ENCODE data around the gene GRID1.

GRID1 gene

DNA sequence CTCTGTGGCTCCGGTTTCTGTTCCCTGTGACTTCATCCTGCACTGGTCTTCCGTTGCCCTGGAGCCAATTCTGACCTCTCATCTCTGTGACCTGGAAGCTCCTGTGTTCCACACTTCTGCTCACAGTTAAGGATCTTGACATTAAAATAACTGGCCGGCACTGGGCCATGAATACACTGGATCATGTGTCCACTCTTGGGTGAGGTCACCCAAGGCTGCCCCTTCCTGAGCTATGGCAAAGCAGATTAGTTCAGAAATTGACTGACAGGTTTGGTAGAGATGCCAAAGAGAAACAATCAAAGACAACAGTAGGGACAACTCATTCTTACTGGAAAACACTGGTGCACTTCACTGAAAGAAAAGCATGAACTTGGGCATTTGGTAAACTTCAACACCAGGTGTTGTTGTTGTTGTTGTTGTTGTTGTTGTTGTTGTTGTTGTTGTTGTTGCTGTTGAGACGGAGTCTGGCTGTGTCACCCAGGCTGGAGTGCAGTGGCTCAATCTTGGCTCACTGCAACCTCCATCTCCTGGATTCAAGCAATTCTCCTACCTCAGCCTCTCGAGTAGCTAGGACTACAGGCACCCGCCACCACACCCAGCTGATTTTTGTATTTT lies 36.7 kb upstream of the GRID1 start:
- no peak for ATAC-seq (ENCODE audit: low read depth)

DNA sequence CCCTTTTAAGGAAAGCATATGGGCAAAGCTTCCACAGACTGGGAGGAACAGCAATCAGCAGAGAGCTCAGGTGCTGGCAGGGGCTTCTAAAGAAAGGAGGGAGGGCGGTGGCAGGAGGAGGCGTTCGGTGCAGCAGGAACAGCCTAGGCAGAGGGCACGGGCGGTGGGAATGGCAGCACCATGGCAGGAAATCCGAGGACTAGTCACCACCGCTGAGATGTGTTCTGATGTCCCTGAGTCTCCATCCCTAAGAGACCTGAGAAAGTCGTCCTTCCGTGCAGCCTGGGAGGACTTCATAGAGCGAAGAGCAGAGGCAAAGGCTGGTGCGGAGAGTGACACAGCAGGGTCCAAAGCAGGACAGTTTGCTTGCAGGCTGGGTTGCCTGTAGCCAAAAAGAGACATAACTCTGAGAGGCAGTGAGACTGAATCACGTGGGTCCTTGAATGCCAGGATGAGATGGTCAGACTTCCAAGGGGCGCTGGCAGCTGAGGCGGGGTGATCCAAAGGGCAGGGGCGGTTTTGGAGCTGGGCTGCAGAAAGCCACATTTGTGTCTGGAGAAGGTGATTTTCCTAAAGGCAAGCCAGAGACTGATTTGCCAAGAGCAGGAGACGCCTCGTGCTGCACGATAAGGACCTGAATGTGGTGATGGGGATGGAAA lies 35.8 kb upstream of the GRID1 start:
- H3K4me1 ChIP-seq (ENCODE audit: insufficient read depth, poor library complexity, severe bottlenecking) = peaks cover 3% of the 10 kb centered on the region
- DNase-seq (ENCODE audit: low spot score) (no peak), ATAC-seq (ENCODE audit: low read depth) (no peak)
- no peak overlapping the region for H3K4me3 ChIP-seq (ENCODE audit: severe bottlenecking)
- no peak for TF ChIP-seq CTCF (IDR thresholded peaks at IDR 0.05; ENCODE audit: poor library complexity, severe bottlenecking)
- no peaks in the 10 kb centered on the region for H3K9me3 ChIP-seq (ENCODE audit: severe bottlenecking)
- H3K27ac ChIP-seq (ENCODE audit: poor library complexity, severe bottlenecking) = no peak overlapping the region
- H3K27me3 ChIP-seq (ENCODE audit: insufficient read depth, poor library complexity, severe bottlenecking) = no peaks in the 10 kb centered on the region
- H3K36me3 ChIP-seq (ENCODE audit: low read depth) = no peaks in the 10 kb centered on the region

More for the DNA sequence above, 36.7 kb upstream of the GRID1 start:
- Histone ChIP-seq H3K27ac (ENCODE audit: poor library complexity, severe bottlenecking) (no peak overlapping the region), H3K9me3 (ENCODE audit: severe bottlenecking) (no peaks in the 10 kb centered on the region), H3K36me3 (ENCODE audit: low read depth) (no peaks in the 10 kb centered on the region), H3K27me3 (ENCODE audit: insufficient read depth, poor library complexity, severe bottlenecking) (no peaks in the 10 kb centered on the region), H3K4me3 (ENCODE audit: severe bottlenecking) (no peak overlapping the region), H3K4me1 (ENCODE audit: insufficient read depth, poor library complexity, severe bottlenecking) (peaks cover 3% of the 10 kb centered on the region)
- no peak for TF ChIP-seq CTCF (IDR thresholded peaks at IDR 0.05; ENCODE audit: poor library complexity, severe bottlenecking)
- DNase-seq (ENCODE audit: low spot score) = no peak

GRCh38 chr10:86401588-86402282 lies 35.1 kb upstream of the GRID1 start:
- TF ChIP-seq CTCF (IDR thresholded peaks at IDR 0.05; ENCODE audit: poor library complexity, severe bottlenecking) = no peak
- peaks cover 3% of the 10 kb centered on the region for H3K4me1 ChIP-seq (ENCODE audit: insufficient read depth, poor library complexity, severe bottlenecking)
- no peak overlapping the region for H3K27ac ChIP-seq (ENCODE audit: poor library complexity, severe bottlenecking)
- no peaks in the 10 kb centered on the region for H3K36me3 ChIP-seq (ENCODE audit: low read depth)
- DNase-seq (ENCODE audit: low spot score) (no peak), ATAC-seq (ENCODE audit: low read depth) (no peak)
- H3K4me3 ChIP-seq (ENCODE audit: severe bottlenecking) = peak overlapping the region; percentile 53
- H3K9me3 ChIP-seq (ENCODE audit: severe bottlenecking) = no peaks in the 10 kb centered on the region
- H3K27me3 ChIP-seq (ENCODE audit: insufficient read depth, poor library complexity, severe bottlenecking) = no peaks in the 10 kb centered on the region

- no peak overlapping the region for H3K27ac ChIP-seq (ENCODE audit: poor library complexity, severe bottlenecking)
- H3K9me3 ChIP-seq (ENCODE audit: severe bottlenecking) = no peaks in the 10 kb centered on the region
- DNase-seq (ENCODE audit: low spot score) (no peak), ATAC-seq (ENCODE audit: low read depth) (0 out of 3 replicates have a peak, but pooled peaks have one; percentile 8)
- no peaks in the 10 kb centered on the region for H3K27me3 ChIP-seq (ENCODE audit: insufficient read depth, poor library complexity, severe bottlenecking)
- H3K4me3 ChIP-seq (ENCODE audit: severe bottlenecking) = peak overlapping the region; percentile 53
- peaks cover 3% of the 10 kb centered on the region for H3K4me1 ChIP-seq (ENCODE audit: insufficient read depth, poor library complexity, severe bottlenecking)
- peak; percentile 10 for TF ChIP-seq CTCF (IDR thresholded peaks at IDR 0.05; ENCODE audit: poor library complexity, severe bottlenecking)
- no peaks in the 10 kb centered on the region for H3K36me3 ChIP-seq (ENCODE audit: low read depth)
Observed at GRCh38 chr10:86400705-86401587, 34.4 kb upstream of the GRID1 start.
